Measurements from ENCODE around the gene ITCH. TPM values are rescaled to one million over a fixed set of nuclear protein-coding genes. Genes with fewer than 3 reads are reported as not detected.
A peak's percentile ranks its signal among the peaks of the same experiment; 100 is the strongest.

Gene ITCH
- total RNA-seq, 1 experiment from 2014 or later, result 68.3 TPM

- Mint-ChIP-seq H3K36me3 (ENCODE audit: insufficient read depth, unreplicated experiment) (no peaks in the 10 kb centered on the region), H3K27me3 (ENCODE audit: insufficient read depth, unreplicated experiment) (no peaks in the 10 kb centered on the region), H3K4me1 (ENCODE audit: insufficient read depth, unreplicated experiment) (peaks cover 15% of the 10 kb centered on the region), H3K9me3 (ENCODE audit: unreplicated experiment) (no peaks in the 10 kb centered on the region), H3K27ac (ENCODE audit: low read depth, unreplicated experiment) (no peak overlapping the region), H3K4me3 (ENCODE audit: unreplicated experiment) (no peak overlapping the region)
- BruUV-seq (replicated peaks), result no TSS peak
- ChIA-PET POLR2A (interaction anchor here (1.4 to 1.9 kb wide), 2 partner anchors 10 to 17 kb away, joined by 7 read pairs; no protein-coding TSS in a partner anchor), CTCF (interaction anchor here (0.5 to 2.3 kb wide), 3 partner anchors 20 to 381 kb away, joined by 3 to 12 read pairs (median 4); no protein-coding TSS in a partner anchor)
- TF ChIP-seq, protein P1, sequence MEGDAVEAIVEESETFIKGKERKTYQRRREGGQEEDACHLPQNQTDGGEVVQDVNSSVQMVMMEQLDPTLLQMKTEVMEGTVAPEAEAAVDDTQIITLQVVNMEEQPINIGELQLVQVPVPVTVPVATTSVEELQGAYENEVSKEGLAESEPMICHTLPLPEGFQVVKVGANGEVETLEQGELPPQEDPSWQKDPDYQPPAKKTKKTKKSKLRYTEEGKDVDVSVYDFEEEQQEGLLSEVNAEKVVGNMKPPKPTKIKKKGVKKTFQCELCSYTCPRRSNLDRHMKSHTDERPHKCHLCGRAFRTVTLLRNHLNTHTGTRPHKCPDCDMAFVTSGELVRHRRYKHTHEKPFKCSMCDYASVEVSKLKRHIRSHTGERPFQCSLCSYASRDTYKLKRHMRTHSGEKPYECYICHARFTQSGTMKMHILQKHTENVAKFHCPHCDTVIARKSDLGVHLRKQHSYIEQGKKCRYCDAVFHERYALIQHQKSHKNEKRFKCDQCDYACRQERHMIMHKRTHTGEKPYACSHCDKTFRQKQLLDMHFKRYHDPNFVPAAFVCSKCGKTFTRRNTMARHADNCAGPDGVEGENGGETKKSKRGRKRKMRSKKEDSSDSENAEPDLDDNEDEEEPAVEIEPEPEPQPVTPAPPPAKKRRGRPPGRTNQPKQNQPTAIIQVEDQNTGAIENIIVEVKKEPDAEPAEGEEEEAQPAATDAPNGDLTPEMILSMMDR (IDR thresholded peaks at IDR 0.05; ENCODE audit: unreplicated experiment), result no peak
- no peak for DNase-seq (ENCODE audit: unreplicated experiment)
- intact Hi-C loops (cut with micrococcal nuclease), result no loop called here
Measured at GRCh38 chr20:34332262-34332920, 30.7 kb upstream of the ITCH start.

DNA sequence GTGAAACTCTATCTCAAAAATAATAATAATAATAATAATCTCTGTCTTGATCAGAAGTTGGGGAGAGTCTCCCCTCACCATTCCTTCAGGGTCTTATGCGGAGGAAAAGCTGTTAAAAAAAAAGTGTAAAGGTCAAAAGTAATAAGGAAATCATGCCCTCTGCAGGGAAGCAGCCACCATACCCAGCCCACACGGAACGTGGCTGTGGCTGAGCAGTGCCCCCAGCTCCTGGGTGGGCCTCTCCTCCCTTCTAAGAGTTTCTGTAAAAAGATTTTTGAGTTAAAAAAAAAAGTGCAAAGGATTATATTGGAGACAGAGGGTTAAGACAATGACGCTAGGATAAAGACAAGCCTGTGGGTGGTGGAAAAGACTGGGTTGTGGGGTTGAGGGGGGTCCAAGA is 29.3 kb upstream of the ITCH start:
- Mint-ChIP-seq H3K36me3 (ENCODE audit: insufficient read depth, unreplicated experiment) (no peaks in the 10 kb centered on the region), H3K4me3 (ENCODE audit: unreplicated experiment) (no peak overlapping the region), H3K4me1 (ENCODE audit: insufficient read depth, unreplicated experiment) (peaks cover 15% of the 10 kb centered on the region), H3K27ac (ENCODE audit: low read depth, unreplicated experiment) (no peak overlapping the region), H3K27me3 (ENCODE audit: insufficient read depth, unreplicated experiment) (no peaks in the 10 kb centered on the region), H3K9me3 (ENCODE audit: unreplicated experiment) (no peaks in the 10 kb centered on the region)
- no TSS peak for BruUV-seq (replicated peaks)
- no peak for DNase-seq (ENCODE audit: unreplicated experiment)
- ChIA-PET CTCF (interaction anchor here (0.7 to 4.4 kb wide), 4 partner anchors 21 to 79 kb away, joined by 3 to 48 read pairs (median 4); partner anchors contain the start of gene ITCH), POLR2A (interaction anchor here (1.0 to 9.5 kb wide), 5 partner anchors 18 to 70 kb away, joined by 3 to 70 read pairs (median 25); partner anchors contain the start of genes AHCY and ITCH)
- intact Hi-C loops (cut with micrococcal nuclease), result no loop called here
- TF ChIP-seq, protein P1 (IDR thresholded peaks at IDR 0.05; ENCODE audit: unreplicated experiment), result no peak

GRCh38 chr20:34334654-34335407 is 28.2 kb upstream of the ITCH start:
- ChIA-PET POLR2A (interaction anchor here (0.6 to 9.5 kb wide), 21 partner anchors 10 to 341 kb away, joined by 3 to 70 read pairs (median 4); partner anchors contain the start of genes AHCY, DYNLRB1, ITCH and RALY), CTCF (interaction anchor here (0.7 to 4.4 kb wide), 4 partner anchors 11 to 78 kb away, joined by 3 to 48 read pairs (median 4); no protein-coding TSS in a partner anchor)
- H3K4me1 Mint-ChIP-seq (ENCODE audit: insufficient read depth, unreplicated experiment), result peaks cover 15% of the 10 kb centered on the region

More at GRCh38 chr20:34334654-34335407, 28.2 kb upstream of the ITCH start:
- no peaks in the 10 kb centered on the region for H3K36me3 Mint-ChIP-seq (ENCODE audit: insufficient read depth, unreplicated experiment)
- H3K27ac Mint-ChIP-seq (ENCODE audit: low read depth, unreplicated experiment), result peak overlapping the region; percentile 85
- DNase-seq (ENCODE audit: unreplicated experiment), result peak; percentile 42
- no peaks in the 10 kb centered on the region for H3K9me3 Mint-ChIP-seq (ENCODE audit: unreplicated experiment)
- BruUV-seq (replicated peaks), result no TSS peak
- H3K4me3 Mint-ChIP-seq (ENCODE audit: unreplicated experiment), result no peak overlapping the region
- TF ChIP-seq, protein P1 (IDR thresholded peaks at IDR 0.05; ENCODE audit: unreplicated experiment), result no peak
- intact Hi-C loops (cut with micrococcal nuclease), result no loop called here
- no peaks in the 10 kb centered on the region for H3K27me3 Mint-ChIP-seq (ENCODE audit: insufficient read depth, unreplicated experiment)
